ENCODE data around the gene EQTN.

EQTN gene

GRCh38 chr9:27291292-27291691 lies 5.7 kb downstream of the EQTN start:
- TF ChIP-seq CTCF (IDR thresholded peaks at IDR 0.05; ENCODE audit: insufficient read depth, low read length) (no peak), POLR2AphosphoS5 (IDR thresholded peaks at IDR 0.05; ENCODE audit: low read depth) (no peak), GABPA (IDR thresholded peaks at IDR 0.05; ENCODE audit: low read depth) (no peak), REST (IDR thresholded peaks at IDR 0.05; ENCODE audit: insufficient replicate concordance, low read depth) (no peak), SPI1 (IDR thresholded peaks at IDR 0.05; ENCODE audit: borderline replicate concordance, low read depth) (no peak)
- Histone ChIP-seq H3K27ac (replicated peaks) (no peak overlapping the region), H3K27me3 (ENCODE audit: insufficient read depth, poor library complexity, severe bottlenecking) (no peaks in the 10 kb centered on the region), H3K4me3 (replicated peaks; ENCODE audit: insufficient read depth, low read length) (no peak overlapping the region)
- DNase-seq (ENCODE audit: low read depth in 1 of 2, low spot score in 1 of 2): no peak

GRCh38 chr9:27282269-27282668 lies 14.7 kb downstream of the EQTN start:
- TF ChIP-seq GABPA (IDR thresholded peaks at IDR 0.05; ENCODE audit: low read depth): no peak
- no peak for TF ChIP-seq REST (IDR thresholded peaks at IDR 0.05; ENCODE audit: insufficient replicate concordance, low read depth)
- no peak for TF ChIP-seq CTCF (IDR thresholded peaks at IDR 0.05; ENCODE audit: insufficient read depth, low read length)
- TF ChIP-seq SPI1 (IDR thresholded peaks at IDR 0.05; ENCODE audit: borderline replicate concordance, low read depth): no peak
- TF ChIP-seq POLR2AphosphoS5 (IDR thresholded peaks at IDR 0.05; ENCODE audit: low read depth): no peak
- H3K4me3 ChIP-seq (replicated peaks; ENCODE audit: insufficient read depth, low read length): no peak overlapping the region
- H3K27me3 ChIP-seq (ENCODE audit: insufficient read depth, poor library complexity, severe bottlenecking): no peaks in the 10 kb centered on the region
- no peak overlapping the region for H3K27ac ChIP-seq (replicated peaks)
- DNase-seq (ENCODE audit: low read depth in 1 of 2, low spot score in 1 of 2): no peak

GRCh38 chr9:27280860-27281259 lies 16.1 kb downstream of the EQTN start:
- Histone ChIP-seq H3K4me3 (replicated peaks; ENCODE audit: insufficient read depth, low read length) (no peak overlapping the region), H3K27me3 (ENCODE audit: insufficient read depth, poor library complexity, severe bottlenecking) (no peaks in the 10 kb centered on the region), H3K27ac (replicated peaks) (no peak overlapping the region)
- TF ChIP-seq CTCF (IDR thresholded peaks at IDR 0.05; ENCODE audit: insufficient read depth, low read length): no peak
- DNase-seq (ENCODE audit: low read depth in 1 of 2, low spot score in 1 of 2): no peak

GRCh38 chr9:27280249-27280648 lies 16.7 kb downstream of the EQTN start:
- no peak for TF ChIP-seq REST (IDR thresholded peaks at IDR 0.05; ENCODE audit: insufficient replicate concordance, low read depth)
- TF ChIP-seq SPI1 (IDR thresholded peaks at IDR 0.05; ENCODE audit: borderline replicate concordance, low read depth): no peak
- TF ChIP-seq POLR2AphosphoS5 (IDR thresholded peaks at IDR 0.05; ENCODE audit: low read depth): no peak
- no peak for TF ChIP-seq CTCF (IDR thresholded peaks at IDR 0.05; ENCODE audit: insufficient read depth, low read length)
- no peak for TF ChIP-seq GABPA (IDR thresholded peaks at IDR 0.05; ENCODE audit: low read depth)
- H3K27me3 ChIP-seq (ENCODE audit: insufficient read depth, poor library complexity, severe bottlenecking): no peaks in the 10 kb centered on the region
- no peak overlapping the region for H3K4me3 ChIP-seq (replicated peaks; ENCODE audit: insufficient read depth, low read length)
- DNase-seq (ENCODE audit: low read depth in 1 of 2, low spot score in 1 of 2): no peak
- no peak overlapping the region for H3K27ac ChIP-seq (replicated peaks)

Data from HL-60 (cell line).